Embryonic facial prominence (tissue), 1 donor: ENCODE data around the gene SETD4.
"Not testable (repeated sequence)": the region's sequence is repeated elsewhere in the genome, so short reads cannot be mapped to it uniquely, and the experiment has no call there.

ENCODE experiments used
- DNase-seq: peaks from one replicate; pipeline ENCODE4 v3.0.0-alpha.2; 2016; ENCODE audit errors: extremely low spot score

SETD4 gene, protein sequence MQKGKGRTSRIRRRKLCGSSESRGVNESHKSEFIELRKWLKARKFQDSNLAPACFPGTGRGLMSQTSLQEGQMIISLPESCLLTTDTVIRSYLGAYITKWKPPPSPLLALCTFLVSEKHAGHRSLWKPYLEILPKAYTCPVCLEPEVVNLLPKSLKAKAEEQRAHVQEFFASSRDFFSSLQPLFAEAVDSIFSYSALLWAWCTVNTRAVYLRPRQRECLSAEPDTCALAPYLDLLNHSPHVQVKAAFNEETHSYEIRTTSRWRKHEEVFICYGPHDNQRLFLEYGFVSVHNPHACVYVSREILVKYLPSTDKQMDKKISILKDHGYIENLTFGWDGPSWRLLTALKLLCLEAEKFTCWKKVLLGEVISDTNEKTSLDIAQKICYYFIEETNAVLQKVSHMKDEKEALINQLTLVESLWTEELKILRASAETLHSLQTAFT

DNA sequence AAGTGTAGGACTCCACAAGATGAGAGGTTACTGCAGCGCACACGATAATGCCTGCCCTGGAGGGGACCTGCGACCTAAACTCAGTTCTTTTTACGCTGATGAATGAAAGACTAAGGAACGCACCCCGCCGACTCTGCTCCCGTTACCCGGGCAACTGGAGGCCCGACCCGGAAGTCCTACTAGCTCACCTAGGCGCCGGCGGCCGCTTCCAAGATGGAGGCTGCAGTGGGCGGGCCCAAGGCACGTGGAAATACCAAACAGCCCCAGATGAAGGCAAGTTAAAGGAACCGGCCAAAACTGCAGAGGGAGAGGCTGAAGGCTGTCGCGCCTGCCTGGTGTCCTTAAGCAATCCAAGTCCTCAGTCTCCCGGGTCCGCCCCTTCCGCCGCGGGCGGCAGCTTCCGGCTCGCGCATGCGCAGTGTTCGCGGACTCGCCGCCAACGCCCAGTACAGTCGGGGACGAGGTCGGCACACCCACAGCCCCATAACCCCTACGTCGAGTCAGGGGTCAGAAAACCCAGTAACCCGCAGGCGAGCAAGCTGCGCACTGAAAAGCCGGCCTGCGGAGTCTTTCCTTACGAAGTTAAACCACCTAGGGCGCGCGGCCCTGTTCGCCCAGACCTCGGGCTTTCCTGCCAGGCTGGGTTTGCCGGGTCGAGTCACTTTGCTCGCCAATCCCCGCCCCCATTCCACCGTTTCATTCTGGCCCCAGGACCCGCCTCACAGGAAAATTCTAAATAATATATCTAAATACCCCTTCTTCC is at the start of gene SETD4:
SETD4 (minus strand) TSS at position 368 of the 763 bp plus-strand sequence. CDS start 1,638 bp downstream, outside the sequence.
- peak; percentile 68 for DNase-seq

DNA sequence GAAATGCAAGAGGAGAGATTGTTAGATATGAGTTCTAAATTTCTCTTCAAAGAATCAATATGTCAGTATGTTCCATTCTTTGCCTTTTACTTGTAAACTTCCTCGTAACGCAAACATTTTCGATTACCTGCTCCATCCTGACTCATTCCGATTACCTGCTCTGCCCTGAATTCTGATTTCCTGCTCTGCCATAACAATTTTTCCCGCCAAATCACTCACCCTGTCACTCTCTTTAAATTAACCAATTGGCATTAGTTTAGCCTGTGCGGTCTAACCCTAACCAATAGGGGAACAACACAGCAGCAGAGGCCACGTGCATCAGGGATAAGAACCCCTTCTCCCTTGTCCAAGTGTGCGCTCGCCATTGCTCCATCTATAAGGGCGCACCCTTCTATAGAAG is 49.5 kb upstream of the SETD4 start:
- DNase-seq, result no peak

DNA sequence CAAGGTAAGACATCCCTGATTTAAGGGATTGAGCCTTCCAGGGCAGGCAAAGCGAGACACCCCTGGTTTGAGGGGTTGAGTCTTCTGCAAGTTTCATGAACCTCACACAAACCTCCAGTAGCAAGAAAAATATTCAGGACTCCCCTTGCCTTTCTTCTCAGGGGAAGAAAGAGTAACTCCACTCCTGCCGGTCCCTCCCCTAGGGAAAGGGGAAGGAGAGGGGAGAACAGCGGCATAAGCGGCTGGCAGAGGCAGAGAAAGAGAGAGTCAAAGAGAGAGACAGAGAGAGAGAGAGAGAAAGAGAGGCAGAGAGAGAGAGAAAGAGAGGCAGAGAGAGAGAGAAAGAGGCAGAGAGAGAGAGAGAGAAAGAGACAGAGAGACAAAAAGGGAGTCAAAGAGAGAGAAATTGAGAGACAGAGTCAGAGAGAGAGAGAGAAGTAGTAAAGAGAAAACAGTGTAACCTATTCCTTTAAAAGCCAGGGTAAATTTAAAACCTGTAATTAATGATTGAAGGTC is 45.1 kb upstream of the SETD4 start:
- DNase-seq, result no peak

DNA sequence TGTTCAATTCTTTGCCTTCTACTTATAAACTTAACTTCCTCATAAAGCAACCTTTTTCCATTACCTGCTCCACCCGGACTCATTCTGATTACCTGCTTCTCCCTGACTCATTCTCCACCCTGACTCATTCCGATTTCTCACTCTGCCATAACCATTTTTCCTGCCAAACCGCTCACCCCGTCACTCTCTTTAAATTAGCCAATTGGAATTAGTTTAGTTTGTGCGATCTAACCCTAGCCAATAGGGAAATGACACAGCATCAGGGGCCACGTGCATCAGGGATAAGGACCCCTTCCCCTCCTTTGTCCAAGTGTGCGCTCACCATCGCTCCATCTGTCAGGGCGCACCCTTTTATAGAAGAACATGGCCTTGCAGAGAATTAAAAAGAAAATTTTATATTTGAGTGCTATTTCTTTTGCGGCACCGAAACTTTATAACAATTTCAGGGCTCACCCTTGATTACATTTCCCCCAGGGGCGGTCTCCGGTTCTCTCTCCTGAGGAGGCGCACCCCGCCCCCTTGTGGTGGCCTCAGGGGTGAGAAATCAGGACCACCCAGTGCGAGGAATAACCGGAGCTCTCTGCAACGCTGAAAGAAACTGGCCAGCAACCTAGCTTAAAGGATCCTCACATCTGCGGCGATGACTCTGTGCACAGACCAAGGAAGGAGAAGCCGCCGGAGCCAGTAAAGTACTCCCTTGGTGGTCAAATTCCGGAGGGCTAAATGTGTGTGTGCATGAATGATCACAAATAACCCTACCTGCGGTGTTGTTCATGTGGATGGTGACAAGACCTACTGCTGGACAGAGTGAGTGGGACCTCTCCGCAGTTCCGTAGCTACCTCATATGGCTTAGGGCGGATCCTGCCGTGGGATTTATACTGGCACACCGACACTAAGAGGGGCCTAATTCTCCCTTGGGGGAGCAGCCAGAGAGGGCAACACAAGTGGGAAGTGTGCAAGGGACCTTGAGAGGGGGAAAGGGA is 44.3 kb upstream of the SETD4 start:
- DNase-seq, result no peak

DNA sequence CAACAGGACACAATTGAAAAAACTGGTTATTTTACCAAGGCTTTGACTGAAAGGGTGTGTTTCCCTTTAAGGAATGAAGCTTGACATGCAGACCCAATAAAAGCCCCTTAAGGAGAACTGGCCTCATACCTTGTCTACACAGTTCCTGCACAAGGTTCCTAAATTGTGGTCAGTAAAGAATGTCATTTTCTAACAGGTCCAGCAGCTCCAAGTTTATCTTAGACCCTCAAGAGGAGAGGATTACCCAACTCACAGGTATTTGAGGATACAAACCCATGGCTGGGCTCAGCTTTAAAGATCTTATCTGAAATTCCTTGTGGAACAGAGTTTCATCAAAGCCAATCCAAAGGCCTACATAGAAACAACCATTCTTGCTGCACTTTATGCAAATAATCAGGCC is 43.1 kb upstream of the SETD4 start:
- no peak for DNase-seq

DNA sequence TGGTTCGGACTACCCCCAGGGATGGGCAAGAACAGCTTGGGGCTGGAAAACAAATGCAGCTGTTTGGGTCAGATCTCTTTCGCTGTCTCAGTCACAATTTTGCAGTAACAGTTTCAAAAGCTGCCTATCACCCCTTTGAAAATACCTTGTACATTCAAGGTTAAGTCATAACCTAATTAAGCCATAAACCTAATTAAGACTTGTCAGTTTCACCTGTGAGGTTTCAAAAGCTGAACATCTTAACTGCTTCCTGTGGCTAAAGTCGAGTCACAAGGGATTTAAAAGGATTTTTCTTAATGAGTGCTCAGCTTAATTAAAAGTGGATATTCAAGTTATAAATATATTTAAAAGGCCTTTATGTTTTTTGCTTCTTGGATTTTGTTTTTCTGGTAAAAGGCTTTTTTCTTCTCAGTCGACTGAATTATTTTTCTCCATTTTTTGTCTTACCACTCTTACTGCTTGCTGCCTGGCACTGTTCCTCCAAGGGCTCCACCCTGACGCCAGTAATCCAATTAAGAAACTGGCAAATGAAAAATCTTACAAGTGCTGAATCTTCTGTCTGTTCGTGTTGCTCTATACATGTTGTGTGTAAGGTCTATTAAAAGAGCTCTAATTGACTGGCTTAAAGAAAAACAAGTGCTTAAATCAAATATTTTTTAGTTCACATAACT is 40.8 kb upstream of the SETD4 start:
- no peak for DNase-seq

DNA sequence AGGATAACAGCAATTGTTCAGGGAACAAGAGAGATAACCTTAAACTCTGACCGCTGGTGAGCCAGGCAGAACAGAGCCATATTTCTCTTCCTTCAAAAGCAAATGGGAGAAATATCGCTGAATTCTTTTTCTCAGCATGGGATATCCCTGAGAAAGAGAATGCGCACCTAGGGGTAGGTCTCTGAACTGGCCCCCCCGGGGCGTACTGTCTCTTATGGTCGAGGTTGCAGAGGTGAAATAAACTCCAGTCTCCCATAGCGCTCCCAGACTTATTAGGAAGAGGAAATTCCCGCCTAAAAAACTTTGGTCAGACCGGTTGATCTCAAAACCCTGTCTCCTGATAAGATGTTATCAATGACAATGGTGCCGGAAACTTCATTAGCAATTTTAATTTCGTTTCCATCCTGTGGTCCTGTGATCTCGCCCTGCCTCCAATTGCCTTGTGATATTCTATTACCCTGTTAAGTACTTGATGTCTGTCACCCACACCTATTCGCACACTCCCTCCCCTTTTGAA is 39.4 kb upstream of the SETD4 start:
- not testable (repeated sequence) for DNase-seq

DNA sequence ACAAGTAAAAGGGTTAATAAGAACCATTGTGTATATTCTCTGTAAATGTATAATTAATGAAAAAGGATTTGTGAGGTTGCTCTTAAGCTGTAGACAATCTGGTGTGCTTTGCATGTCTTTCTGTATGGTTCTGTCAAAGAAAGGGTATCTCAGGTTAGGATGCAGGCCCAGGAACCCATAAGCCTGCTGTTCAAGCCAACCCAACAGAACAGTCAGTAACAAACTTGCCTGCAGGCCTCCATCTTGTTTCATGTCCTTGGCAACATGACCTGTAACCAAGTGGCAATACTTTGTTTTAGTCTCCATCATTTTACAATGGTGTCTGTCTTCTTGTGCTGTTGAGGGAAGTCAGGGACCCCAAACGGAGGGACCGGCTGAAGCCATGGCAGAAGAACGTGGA is 38.7 kb upstream of the SETD4 start:
- no peak for DNase-seq

DNA sequence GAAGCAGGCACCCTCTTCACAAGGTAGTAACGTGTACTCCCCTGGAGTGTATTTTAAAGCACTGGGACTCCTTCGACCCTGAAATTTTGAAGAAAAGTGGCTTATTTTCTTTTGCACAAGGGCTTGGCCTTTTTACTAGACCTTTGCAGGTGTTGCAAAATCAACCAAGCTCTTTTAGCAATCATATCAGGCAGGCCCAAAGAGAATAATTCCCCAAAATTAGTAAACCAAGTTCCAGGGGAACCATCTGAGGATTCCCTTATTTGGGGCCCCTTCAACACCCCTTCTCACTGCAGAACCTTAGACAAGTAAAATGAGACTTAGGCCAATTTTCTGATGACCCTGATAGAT is 37.8 kb upstream of the SETD4 start:
- DNase-seq, result no peak

DNA sequence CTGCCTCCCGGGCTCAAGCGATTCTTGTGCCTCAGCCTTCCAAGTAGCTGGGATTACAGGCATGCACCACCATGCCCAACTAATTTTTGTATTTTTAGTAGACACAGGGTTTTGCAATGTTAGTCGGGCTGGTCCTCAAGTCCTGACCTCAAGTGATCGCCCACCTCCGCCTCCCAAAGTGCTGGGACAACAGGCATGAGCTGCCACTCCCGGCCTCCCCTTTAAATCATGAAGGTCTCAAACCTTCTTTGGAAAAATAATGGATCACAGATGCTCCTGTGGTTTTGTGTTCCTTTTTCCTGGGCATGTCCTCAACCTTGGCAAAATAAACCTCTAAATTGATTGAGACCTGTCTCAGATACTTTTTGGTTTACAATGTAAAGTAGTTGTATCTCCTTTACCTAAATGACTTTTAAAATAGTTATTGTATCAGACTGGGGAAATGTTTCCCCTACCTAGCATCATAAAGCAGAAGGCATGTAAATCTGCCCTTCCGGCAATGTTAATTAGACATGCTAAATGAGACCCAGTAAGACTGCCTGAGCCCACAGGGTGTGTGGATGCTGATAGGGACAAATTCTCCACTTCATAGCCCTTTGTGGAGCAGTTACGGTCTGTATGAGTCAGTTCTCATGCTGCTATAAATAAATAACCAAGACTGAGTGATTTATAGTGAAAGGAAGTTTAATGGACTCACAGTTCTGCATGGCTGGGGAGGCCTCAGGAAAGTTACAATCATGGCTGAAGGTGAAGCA is 37.3 kb upstream of the SETD4 start:
- no peak for DNase-seq

DNA sequence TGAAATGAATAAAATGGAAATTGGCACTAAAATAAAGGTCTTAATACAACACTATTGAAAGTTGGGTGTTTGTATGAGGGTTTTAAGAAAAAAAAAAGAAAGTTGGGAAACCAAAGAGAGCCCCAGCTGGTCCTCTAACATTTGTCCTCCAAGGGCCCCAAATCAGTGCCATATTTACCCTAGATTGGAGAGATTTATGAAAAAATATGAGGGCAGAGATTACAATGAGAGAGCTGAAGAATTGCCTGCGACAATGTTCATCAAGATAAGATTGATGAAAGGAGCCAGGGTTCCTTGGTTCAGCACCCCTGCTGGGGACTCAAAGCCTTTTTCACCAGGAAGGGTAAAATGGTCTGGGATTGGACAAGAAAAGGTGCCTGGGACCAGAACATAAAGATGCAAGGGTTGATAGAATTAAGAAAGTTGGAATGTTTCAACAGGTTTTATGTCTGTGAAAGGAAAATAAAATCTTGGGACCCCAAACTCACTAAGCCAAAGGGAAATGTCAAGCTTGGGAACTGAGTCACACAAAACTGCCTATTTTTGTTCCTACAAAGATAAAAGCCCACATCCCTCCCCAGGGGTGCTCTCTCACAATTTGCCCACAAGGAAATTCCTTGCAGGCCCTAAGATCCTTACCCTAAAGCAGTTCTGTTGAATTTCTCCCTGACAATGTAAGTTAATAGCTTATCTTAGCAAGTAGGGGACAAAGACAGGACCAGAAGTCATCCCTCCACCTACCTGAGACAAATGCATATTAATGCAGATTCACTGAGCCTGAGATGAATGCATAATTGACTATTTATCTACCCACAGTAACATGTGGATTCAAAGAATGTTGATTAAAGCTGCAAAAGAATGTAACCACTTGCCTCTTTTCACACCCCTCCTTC is 36.3 kb upstream of the SETD4 start:
- DNase-seq, result no peak

DNA sequence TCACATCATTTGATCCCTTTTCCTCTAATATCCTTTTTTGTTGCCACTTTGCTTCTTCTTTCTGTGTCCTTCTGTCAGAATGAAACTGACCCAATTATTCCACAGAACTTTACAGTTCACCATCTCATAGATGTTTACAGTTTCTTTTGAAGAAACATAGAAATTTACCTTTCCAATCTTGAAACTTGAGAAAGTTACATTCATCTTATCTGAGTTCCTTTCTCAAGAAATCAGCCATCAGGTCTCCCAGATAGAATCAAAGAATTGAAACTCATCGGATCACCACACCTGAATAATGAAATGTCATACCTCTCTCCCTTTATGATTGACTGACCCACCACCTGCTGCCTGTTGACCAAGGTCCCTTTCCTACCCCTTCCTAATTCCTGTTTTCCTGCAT is 33.2 kb upstream of the SETD4 start:
- no peak for DNase-seq

DNA sequence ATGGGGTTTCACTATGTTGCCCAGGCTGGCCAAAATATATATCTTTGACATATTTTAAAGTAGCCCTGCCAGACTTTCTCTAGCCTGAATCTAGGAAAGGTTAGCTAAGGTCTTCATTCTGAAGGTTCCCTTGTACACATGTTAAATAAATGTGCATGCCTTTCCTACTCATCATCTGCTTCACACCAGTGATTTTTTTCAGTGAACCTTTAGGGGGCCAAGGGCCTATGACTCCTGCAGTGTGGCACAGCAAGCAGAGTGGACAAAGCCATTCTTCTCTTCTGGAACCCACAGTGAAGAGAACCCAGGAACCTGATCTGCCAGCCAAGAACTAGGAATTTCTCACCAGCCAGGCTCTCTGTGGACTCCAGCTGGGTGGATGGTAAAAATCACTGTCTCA is 32.4 kb upstream of the SETD4 start:
- DNase-seq, result no peak

DNA sequence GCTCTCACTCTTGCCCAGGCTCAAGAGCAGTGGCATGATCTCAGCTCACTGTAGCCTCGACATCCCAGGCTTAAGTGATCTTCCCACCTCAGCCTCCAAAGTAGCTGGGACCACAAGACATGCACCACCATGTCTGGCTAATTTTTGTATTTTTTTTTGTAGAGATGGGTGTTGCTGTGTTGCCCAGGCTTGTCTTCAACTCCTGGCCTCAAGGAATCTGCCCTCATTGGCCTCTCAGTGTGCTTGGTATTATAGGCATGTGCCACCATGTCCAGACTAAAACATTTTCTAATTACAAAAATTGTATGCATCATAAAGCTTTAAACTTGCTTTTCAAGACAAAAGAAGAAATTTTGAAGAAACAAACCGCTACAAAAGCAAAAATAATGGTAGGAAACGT is 29.6 kb upstream of the SETD4 start:
- no peak for DNase-seq

DNA sequence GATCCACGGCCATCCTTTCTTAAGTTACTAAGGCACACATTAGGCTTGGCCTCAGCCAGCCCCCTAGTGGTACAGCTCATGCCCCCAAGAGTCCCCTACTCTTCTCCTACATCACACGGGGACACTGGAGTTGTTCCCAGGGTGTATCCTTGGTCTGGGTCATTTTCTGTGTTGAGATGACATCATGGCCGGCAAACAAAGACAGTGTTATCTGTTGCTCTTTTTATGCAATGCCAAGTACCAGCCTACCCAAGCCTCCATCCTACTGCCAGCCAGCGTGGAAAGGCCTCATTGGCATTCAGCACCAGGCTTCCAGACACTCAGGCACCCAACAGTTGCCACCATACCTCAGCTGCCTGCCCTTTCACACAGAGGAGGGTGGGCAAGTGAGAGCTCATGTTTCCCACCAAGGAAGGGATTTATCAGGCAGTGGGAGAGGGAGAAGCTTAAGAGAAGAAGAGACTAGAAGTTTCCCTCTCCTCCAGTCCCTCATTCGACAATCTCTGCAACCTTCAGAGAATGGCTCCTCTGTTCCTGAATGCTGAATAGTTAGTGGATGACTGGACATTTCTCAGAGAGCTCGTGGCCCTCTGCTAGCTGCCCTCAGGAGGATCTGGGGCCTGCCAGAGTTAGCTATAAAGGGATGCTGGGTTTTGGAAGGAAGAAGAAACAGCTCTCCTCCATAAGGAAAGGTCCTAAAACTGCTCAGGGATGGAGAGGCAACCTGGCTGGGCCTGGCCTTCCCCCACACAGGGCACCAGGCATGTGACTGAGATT is 27.2 kb upstream of the SETD4 start:
- DNase-seq, result no peak

DNA sequence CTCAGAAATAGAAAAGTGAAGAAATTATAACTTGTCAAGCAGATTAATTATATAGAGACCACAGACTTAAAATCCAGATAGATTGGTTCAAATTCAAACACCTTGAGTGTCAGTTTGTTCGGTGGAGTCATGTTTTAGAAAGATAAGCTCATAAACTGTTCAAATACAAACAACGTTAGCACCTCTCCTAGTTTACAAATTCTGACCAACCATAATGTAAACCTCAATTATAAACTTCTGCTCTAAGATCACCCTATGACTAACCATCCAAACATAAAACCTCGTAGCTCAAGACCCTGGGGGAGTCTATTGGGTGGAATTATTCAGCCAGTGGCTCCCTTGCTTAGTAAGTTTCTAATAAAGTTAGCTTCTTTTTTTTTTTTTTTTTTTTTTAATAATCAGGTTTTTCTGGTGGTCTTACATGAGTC is 21.9 kb upstream of the SETD4 start:
- DNase-seq, result no peak

DNA sequence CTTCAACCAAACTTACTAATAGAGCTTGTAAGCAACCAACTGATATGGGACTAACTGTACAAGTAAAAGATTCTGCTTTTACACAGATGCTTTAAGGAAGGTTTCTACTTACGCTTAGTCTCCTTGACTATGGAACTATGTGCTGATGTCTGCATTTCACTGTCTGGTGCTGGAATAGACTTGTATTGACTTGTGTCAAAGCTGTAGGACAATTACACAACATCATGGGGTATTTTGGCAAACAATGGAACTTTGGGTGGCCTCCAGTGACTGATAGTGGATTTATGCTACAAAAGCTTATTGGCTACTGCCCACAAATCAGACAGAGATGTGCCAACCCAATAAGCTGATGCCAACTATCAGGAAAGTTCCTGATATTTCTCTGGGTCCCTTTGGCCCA is 20.1 kb upstream of the SETD4 start:
- DNase-seq, result no peak

DNA sequence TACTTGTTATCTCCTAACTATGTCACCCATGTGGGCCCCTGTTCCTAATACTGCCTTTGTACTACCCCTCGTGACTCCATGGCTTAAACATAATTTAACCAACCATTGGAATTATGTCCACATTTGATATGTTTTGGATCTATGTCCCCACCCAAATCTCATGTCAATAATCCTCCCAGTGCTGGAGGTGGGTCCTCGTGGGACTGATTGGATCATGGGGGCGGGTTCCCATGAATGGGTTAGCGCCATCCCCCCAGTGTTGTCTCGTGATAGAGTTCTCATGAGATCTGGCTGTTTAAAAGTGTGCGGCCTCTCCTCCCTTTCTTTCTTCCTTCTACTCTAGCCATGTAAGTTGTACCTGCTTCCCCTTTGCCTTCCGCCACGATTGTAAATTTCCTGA is 19.3 kb upstream of the SETD4 start:
- DNase-seq, result no peak
